ENCODE results near the gene NRXN2. TPM values are rescaled to one million over a fixed set of nuclear protein-coding genes. Genes with fewer than 3 reads are reported as not detected.

Gene NRXN2
- total and polyA plus RNA-seq, 4 donors, result 0.17 to 2.8 (median 1.4) TPM

DNA sequence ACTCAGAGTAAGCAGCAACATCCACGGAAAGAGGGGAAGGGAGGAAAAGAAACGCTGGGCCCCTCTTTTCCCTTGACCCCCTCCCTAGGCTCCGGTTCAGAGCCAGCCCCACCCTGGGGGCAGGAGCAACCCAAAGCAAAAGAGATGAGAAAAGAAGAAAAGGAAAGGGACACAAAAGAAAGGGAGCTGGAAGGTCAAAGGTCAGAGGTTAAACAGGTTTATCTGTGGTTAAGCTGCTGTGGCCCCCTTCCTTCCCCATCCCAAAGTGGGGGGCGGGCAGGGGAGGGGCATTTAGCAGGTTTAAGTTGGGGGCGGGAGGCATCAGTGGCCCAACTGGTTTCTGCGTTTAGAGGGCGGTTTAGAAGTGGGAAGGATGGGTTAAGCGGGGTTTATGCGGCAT lies 96.4 kb downstream of the NRXN2 start:
- no peak for DNase-seq (ENCODE audit: low spot score)
- H3K27me3 ChIP-seq (ENCODE audit: control insufficient read depth in 4 of 4, insufficient read depth in 4 of 4, low read length in 3 of 4), result no peaks in the 10 kb centered on the region
- no peak overlapping the region for H3K27ac ChIP-seq (ENCODE audit: low read depth in 1 of 2, low read length in 2 of 2)
- H3K9ac ChIP-seq (ENCODE audit: low read depth in 1 of 2, low read length in 2 of 2), result no peak overlapping the region
- WGBS, result 87% methylated on average over 9 of the region's 9 CpGs
- no peak overlapping the region for H3K4me3 ChIP-seq (ENCODE audit: low read depth in 1 of 3, low read length in 3 of 3)
- no peaks in the 10 kb centered on the region for H3K9me3 ChIP-seq (ENCODE audit: control insufficient read depth in 4 of 4, low read length in 3 of 4)
- no peaks in the 10 kb centered on the region for H3K4me1 ChIP-seq (ENCODE audit: control insufficient read depth in 4 of 4, insufficient read depth in 4 of 4, low read length in 3 of 4)
- TF ChIP-seq HNF4G (IDR thresholded peaks at IDR 0.05), result no peak
- TF ChIP-seq GABPA (IDR thresholded peaks at IDR 0.05 in 1 of 2, conservative IDR thresholded peaks at IDR 0.05 in 1 of 2), result no peak
- TF ChIP-seq, protein P1, sequence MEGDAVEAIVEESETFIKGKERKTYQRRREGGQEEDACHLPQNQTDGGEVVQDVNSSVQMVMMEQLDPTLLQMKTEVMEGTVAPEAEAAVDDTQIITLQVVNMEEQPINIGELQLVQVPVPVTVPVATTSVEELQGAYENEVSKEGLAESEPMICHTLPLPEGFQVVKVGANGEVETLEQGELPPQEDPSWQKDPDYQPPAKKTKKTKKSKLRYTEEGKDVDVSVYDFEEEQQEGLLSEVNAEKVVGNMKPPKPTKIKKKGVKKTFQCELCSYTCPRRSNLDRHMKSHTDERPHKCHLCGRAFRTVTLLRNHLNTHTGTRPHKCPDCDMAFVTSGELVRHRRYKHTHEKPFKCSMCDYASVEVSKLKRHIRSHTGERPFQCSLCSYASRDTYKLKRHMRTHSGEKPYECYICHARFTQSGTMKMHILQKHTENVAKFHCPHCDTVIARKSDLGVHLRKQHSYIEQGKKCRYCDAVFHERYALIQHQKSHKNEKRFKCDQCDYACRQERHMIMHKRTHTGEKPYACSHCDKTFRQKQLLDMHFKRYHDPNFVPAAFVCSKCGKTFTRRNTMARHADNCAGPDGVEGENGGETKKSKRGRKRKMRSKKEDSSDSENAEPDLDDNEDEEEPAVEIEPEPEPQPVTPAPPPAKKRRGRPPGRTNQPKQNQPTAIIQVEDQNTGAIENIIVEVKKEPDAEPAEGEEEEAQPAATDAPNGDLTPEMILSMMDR (IDR thresholded peaks at IDR 0.05; ENCODE audit: low read depth, low read length, missing input control), result no peak
- TF ChIP-seq JUND (IDR thresholded peaks at IDR 0.05), result no peak
- TF ChIP-seq RXRA (IDR thresholded peaks at IDR 0.05), result no peak
- TF ChIP-seq, protein P2, sequence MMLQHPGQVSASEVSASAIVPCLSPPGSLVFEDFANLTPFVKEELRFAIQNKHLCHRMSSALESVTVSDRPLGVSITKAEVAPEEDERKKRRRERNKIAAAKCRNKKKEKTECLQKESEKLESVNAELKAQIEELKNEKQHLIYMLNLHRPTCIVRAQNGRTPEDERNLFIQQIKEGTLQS (IDR thresholded peaks at IDR 0.05), result no peak
- no peak for TF ChIP-seq FOXA1 (IDR thresholded peaks at IDR 0.05)
- TF ChIP-seq, protein P3, sequence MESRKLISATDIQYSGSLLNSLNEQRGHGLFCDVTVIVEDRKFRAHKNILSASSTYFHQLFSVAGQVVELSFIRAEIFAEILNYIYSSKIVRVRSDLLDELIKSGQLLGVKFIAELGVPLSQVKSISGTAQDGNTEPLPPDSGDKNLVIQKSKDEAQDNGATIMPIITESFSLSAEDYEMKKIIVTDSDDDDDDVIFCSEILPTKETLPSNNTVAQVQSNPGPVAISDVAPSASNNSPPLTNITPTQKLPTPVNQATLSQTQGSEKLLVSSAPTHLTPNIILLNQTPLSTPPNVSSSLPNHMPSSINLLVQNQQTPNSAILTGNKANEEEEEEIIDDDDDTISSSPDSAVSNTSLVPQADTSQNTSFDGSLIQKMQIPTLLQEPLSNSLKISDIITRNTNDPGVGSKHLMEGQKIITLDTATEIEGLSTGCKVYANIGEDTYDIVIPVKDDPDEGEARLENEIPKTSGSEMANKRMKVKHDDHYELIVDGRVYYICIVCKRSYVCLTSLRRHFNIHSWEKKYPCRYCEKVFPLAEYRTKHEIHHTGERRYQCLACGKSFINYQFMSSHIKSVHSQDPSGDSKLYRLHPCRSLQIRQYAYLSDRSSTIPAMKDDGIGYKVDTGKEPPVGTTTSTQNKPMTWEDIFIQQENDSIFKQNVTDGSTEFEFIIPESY (IDR thresholded peaks at IDR 0.05), result no peak
- TF ChIP-seq FOXA2 (IDR thresholded peaks at IDR 0.05), result no peak
- no peak for TF ChIP-seq NR2F2 (IDR thresholded peaks at IDR 0.05)
- TF ChIP-seq YY1 (IDR thresholded peaks at IDR 0.05), result no peak
- TF ChIP-seq TAF1 (conservative IDR thresholded peaks at IDR 0.05), result no peak
- no peak for TF ChIP-seq EGR1 (IDR thresholded peaks at IDR 0.05; ENCODE audit: low read depth in 2 of 2)
- no peak for TF ChIP-seq HNF4A (conservative IDR thresholded peaks at IDR 0.05)
- TF ChIP-seq, protein P4, sequence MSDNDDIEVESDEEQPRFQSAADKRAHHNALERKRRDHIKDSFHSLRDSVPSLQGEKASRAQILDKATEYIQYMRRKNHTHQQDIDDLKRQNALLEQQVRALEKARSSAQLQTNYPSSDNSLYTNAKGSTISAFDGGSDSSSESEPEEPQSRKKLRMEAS (IDR thresholded peaks at IDR 0.05), result no peak
- TF ChIP-seq SP1 (IDR thresholded peaks at IDR 0.05), result no peak
- TF ChIP-seq, protein P5, sequence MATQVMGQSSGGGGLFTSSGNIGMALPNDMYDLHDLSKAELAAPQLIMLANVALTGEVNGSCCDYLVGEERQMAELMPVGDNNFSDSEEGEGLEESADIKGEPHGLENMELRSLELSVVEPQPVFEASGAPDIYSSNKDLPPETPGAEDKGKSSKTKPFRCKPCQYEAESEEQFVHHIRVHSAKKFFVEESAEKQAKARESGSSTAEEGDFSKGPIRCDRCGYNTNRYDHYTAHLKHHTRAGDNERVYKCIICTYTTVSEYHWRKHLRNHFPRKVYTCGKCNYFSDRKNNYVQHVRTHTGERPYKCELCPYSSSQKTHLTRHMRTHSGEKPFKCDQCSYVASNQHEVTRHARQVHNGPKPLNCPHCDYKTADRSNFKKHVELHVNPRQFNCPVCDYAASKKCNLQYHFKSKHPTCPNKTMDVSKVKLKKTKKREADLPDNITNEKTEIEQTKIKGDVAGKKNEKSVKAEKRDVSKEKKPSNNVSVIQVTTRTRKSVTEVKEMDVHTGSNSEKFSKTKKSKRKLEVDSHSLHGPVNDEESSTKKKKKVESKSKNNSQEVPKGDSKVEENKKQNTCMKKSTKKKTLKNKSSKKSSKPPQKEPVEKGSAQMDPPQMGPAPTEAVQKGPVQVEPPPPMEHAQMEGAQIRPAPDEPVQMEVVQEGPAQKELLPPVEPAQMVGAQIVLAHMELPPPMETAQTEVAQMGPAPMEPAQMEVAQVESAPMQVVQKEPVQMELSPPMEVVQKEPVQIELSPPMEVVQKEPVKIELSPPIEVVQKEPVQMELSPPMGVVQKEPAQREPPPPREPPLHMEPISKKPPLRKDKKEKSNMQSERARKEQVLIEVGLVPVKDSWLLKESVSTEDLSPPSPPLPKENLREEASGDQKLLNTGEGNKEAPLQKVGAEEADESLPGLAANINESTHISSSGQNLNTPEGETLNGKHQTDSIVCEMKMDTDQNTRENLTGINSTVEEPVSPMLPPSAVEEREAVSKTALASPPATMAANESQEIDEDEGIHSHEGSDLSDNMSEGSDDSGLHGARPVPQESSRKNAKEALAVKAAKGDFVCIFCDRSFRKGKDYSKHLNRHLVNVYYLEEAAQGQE (IDR thresholded peaks at IDR 0.05), result no peak
- TF ChIP-seq RAD21 (IDR thresholded peaks at IDR 0.05), result no peak
- H3K36me3 ChIP-seq (ENCODE audit: control insufficient read depth in 4 of 4, insufficient read depth in 3 of 4, low read depth in 1 of 4, low read length in 3 of 4), result no peaks in the 10 kb centered on the region

Measured in liver (tissue), 9 donors.